SK-N-MC (cell line): ENCODE data around the gene ECPAS.
"Not testable (repeated sequence)": the region's sequence is repeated elsewhere in the genome, so short reads cannot be mapped to it uniquely, and the experiment has no call there.

ENCODE experiments used
- EZH2 ChIP-seq: fragments of 200-600 bp; sonication (generic); IDR thresholded peaks from one replicate; pipeline ENCODE4 v1.6.1; 2017; ENCODE audit warnings: antibody characterized with exemption
- FOXP2 ChIP-seq: optimal IDR thresholded peaks from 2 replicates; pipeline ENCODE3; 2011; ENCODE audit warnings: mild to moderate bottlenecking, moderate library complexity; ENCODE audit not compliant: insufficient read depth; ENCODE audit errors: extremely low read length, control extremely low read depth
- POLR2AphosphoS5 ChIP-seq: IDR thresholded peaks from 2 replicates; pipeline ENCODE4 v1.6.1; 2012; ENCODE audit warnings: mild to moderate bottlenecking, low read depth, low read length, borderline replicate concordance

GRCh38 chr9:111445799-111446198 is 38.4 kb downstream of the ECPAS start:
- TF ChIP-seq POLR2AphosphoS5, EZH2, FOXP2: not testable (repeated sequence)
